Adrenal gland (tissue), 12 donors: ENCODE results near the gene TIMM17A. TPM values are rescaled to one million over a fixed set of nuclear protein-coding genes. Genes with fewer than 3 reads are reported as not detected.

ENCODE experiments used
- DNase-seq, 7 donors: peaks; one replicate each; pipeline ENCODE4 v3.0.0-alpha.2; 2019 to 2020
- H3K27ac ChIP-seq, 5 donors: fragments of 200-600 bp; sonication (generic) in 4 of 5; 1 replicate in 3 of 5; 2 replicates in 2 of 5; pipeline versions ENCODE4 v1.5.1 to v1.8.0; 2016 to 2020; ENCODE audit warnings: mild to moderate bottlenecking in 1 of 5
- H3K27me3 ChIP-seq: fragments of 200-600 bp; 2 replicates; pipeline ENCODE4 v1.8.0; 2021
- H3K36me3 ChIP-seq, 2 donors: fragments of 200-600 bp; replicated peaks in 1 of 2; 1 replicate in 1 of 2; 2 replicates in 1 of 2; pipeline versions ENCODE4 v1.5.1 to v1.8.0; 2018 to 2022
- H3K4me1 ChIP-seq, 2 donors: fragments of 200-600 bp; replicated peaks in 1 of 2; 1 replicate in 1 of 2; 2 replicates in 1 of 2; pipeline versions ENCODE4 v1.5.1 to v1.8.0; 2018 to 2021
- H3K4me3 ChIP-seq, 4 donors: fragments of 200-600 bp; sonication (generic) in 3 of 4; one replicate each; pipeline ENCODE4 v1.5.1; 2016 to 2018
- H3K9me3 ChIP-seq, 3 donors: fragments of 200-600 bp; sonication (generic) in 1 of 3; replicated peaks in 1 of 3; 1 replicate in 2 of 3; 2 replicates in 1 of 3; pipeline versions ENCODE4 v1.5.1 to v1.8.0; 2016 to 2021
- POLR2A ChIP-seq, 2 donors: fragments of 450-650 bp; IDR thresholded peaks; one replicate each; pipeline ENCODE4 v1.6.1; 2017; ENCODE audit warnings: antibody characterized with exemption in 2 of 2, mild to moderate bottlenecking in 2 of 2, moderate library complexity in 1 of 2
- WGBS, 4 donors: extraction: QIAGEN DNeasy Blood & Tissue Kit in 2 of 4; methylation state at CpG; one replicate each; pipeline versions ENCODE4 v1.1.5 to v1.1.7; 2013 to 2017; 5-methylcytosine and 5-hydroxymethylcytosine counted together
- intact Hi-C, 2 donors: fragments of 100-400 bp; cut with DNase I; formaldehyde crosslinking; loops; one replicate each; pipeline versions ENCODE4 v1.14.1 to v1.15.0; 2022 to 2023
- polyA plus RNA-seq, 3 donors: library from polyadenylated mRNA; stranded (reverse); fragments of 200-250 nt in 2 of 3; fragments of 350-450 nt in 1 of 3; fragmentation: Illumina TruSeq in 1 of 3; extraction: RNeasy Lipid Tissue Mini Kit (QIAGEN cat#74804) in 1 of 3; gene quantifications; one replicate each; pipeline ENCODE4 v1.2.3, GENCODE V29; 2013 to 2014
- total RNA-seq, 9 donors: library from RNA; depleted of rRNA in 4 of 9; stranded (reverse); fragments of >200 nt in 4 of 9; fragments of 120-200 nt in 1 of 9; fragmentation: NEBNext Ultra II Directional in 1 of 9; extraction: Animal tissue kit (Norgen Biotek cat#: 25700) in 1 of 9; gene quantifications; one replicate each; pipeline versions ENCODE4 v1.1.0 to v1.2.4, GENCODE V29; 2013 to 2023
- TF ChIP-seq, protein P1 (sequence below), 6 experiments: fragments of 450-650 bp in 4 of 6; fragments of 200-600 bp in 2 of 6; sonication (generic) in 1 of 6; IDR thresholded peaks; 1 replicate in 5 of 6; 2 replicates in 1 of 6; pipeline versions ENCODE4 v1.5.1 to v1.8.0; 2016 to 2021; ENCODE audit warnings: antibody characterized with exemption in 6 of 6, mild to moderate bottlenecking in 2 of 6, moderate library complexity in 1 of 6
- donor health status: healthy with polysubstance abuse.
- donor health status: Bipolar disorder and iron deficiency.
- donor health status: DM: yes; HTN: yes; CAD: no.
- donor health status: DM: no; HTN: no; CAD: no.
- donor health status: DM: no; HTN: no; CAD: no.
- donor health status: DM: yes; HTN: yes; CAD: no.

TIMM17A gene
- total and polyA plus RNA-seq, 12 donors, result 26.3 to 178 (median 47.6) TPM

GRCh38 chr1:201982082-201982622, 26.8 kb downstream of the TIMM17A start:
- intact Hi-C loops, result no loop called here
- H3K27ac ChIP-seq, result peak overlapping the region in 3 of 5 donors; percentile 89 to 98 (median 90)
- TF ChIP-seq, protein P1, sequence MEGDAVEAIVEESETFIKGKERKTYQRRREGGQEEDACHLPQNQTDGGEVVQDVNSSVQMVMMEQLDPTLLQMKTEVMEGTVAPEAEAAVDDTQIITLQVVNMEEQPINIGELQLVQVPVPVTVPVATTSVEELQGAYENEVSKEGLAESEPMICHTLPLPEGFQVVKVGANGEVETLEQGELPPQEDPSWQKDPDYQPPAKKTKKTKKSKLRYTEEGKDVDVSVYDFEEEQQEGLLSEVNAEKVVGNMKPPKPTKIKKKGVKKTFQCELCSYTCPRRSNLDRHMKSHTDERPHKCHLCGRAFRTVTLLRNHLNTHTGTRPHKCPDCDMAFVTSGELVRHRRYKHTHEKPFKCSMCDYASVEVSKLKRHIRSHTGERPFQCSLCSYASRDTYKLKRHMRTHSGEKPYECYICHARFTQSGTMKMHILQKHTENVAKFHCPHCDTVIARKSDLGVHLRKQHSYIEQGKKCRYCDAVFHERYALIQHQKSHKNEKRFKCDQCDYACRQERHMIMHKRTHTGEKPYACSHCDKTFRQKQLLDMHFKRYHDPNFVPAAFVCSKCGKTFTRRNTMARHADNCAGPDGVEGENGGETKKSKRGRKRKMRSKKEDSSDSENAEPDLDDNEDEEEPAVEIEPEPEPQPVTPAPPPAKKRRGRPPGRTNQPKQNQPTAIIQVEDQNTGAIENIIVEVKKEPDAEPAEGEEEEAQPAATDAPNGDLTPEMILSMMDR (IDR thresholded peaks at IDR 0.05), result no peak
- H3K4me1 ChIP-seq, result no peaks in the 10 kb centered on the region
- peak overlapping the region in 2 of 4 donors; percentile 89 to 94 for H3K4me3 ChIP-seq
- no peaks in the 10 kb centered on the region for H3K9me3 ChIP-seq
- H3K36me3 ChIP-seq, result no peaks in the 10 kb centered on the region
- 10 to 56% (median 14%) methylated on average over 4 to 31 of the region's 31 CpGs for WGBS, 4 donors
- peak in 5 of 7 donors; percentile 66 to 81 (median 75) for DNase-seq
- H3K27me3 ChIP-seq, result no peaks in the 10 kb centered on the region

- no peaks in the 10 kb centered on the region for H3K36me3 ChIP-seq
- DNase-seq, result peak; percentile 58 to 86 (median 78)
- no peaks in the 10 kb centered on the region for H3K27me3 ChIP-seq
- H3K27ac ChIP-seq, result peak within 1 kb of the TSS; percentile 0 to 98 (median 90)
- no peaks in the 10 kb centered on the region for H3K4me1 ChIP-seq
- intact Hi-C loops, result no loop called here
- H3K9me3 ChIP-seq, result no peaks in the 10 kb centered on the region
- TF ChIP-seq, protein P1 (IDR thresholded peaks at IDR 0.05), result peak in 3 of 6 experiments; percentile 6 to 46 (median 24)
- TF ChIP-seq POLR2A (IDR thresholded peaks at IDR 0.05), result peak; percentile 80
- H3K4me3 ChIP-seq, result peak within 1 kb of the TSS; percentile 51 to 98 (median 92)
- WGBS, 4 donors, result 0% methylated on average over 9 to 78 of the region's 80 CpGs
Measured at GRCh38 chr1:201982623-201983379, 27.5 kb downstream of the TIMM17A start, which contains the start of gene RNPEP. TSS of gene RNPEP (plus strand) at chr1:201982648. CDS start at chr1:201982667, 19 bp downstream.

GRCh38 chr1:201983380-201983805, 28.1 kb downstream of the TIMM17A start:
- H3K27ac ChIP-seq, result peak overlapping the region; percentile 0 to 98 (median 90)
- H3K4me1 ChIP-seq, result no peaks in the 10 kb centered on the region
- H3K4me3 ChIP-seq, result peak overlapping the region in 3 of 4 donors; percentile 51 to 94 (median 89)
- no peaks in the 10 kb centered on the region for H3K9me3 ChIP-seq
- TF ChIP-seq, protein P1 (IDR thresholded peaks at IDR 0.05), result no peak
- no peak for TF ChIP-seq POLR2A (IDR thresholded peaks at IDR 0.05)
- no peaks in the 10 kb centered on the region for H3K27me3 ChIP-seq
- DNase-seq, result no peak
- WGBS, 4 donors, result 8 to 13% (median 9%) methylated on average over 11 of the region's 11 CpGs
- intact Hi-C loops, result no loop called here
- H3K36me3 ChIP-seq, result peaks cover 0 to 1% of the 10 kb centered on the region in 2 donors

DNA sequence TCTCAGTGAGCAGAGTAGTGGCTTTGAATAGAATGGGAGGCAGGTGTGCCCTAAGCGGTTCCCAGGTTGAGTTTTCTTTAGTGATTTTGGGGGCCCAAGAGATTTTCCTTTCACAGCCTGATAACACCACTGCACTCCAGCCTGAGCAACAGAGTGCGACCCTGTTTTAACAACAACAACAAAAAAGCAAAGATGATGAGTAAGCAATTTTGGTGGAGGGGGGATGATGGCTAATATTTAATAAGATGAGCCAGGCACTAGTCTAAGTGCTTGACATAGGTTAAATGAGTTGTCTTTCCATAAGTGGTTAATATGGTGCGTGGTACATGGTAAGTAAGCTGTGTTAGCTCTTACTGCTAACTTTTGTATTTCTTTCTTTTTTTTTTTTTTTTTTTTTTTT, 29.1 kb downstream of the TIMM17A start:
- 94 to 99% (median 97%) methylated on average over 3 of the region's 3 CpGs for WGBS, 4 donors
- peak in 1 of 7 donors; percentile 30 for DNase-seq
- no peaks in the 10 kb centered on the region for H3K4me1 ChIP-seq
- H3K27ac ChIP-seq, result no peak overlapping the region
- H3K9me3 ChIP-seq, result no peaks in the 10 kb centered on the region
- intact Hi-C loops, result no loop called here
- no peak overlapping the region for H3K4me3 ChIP-seq
- no peaks in the 10 kb centered on the region for H3K27me3 ChIP-seq
- peaks cover 0 to 11% of the 10 kb centered on the region in 2 donors for H3K36me3 ChIP-seq
- TF ChIP-seq, protein P1 (IDR thresholded peaks at IDR 0.05), result no peak
- no peak for TF ChIP-seq POLR2A (IDR thresholded peaks at IDR 0.05)
